Fibroblast of lung (primary cell): ENCODE results near the gene STK10. TPM values are rescaled to one million over a fixed set of nuclear protein-coding genes. Genes with fewer than 3 reads are reported as not detected.
A peak's percentile ranks its signal among the peaks of the same experiment; 100 is the strongest.

Experiments
- DNase-seq, 2 donors: peaks; one replicate each; pipeline versions ENCODE4 v3.0.0 to v3.0.0-alpha.2; 2010; ENCODE audit warnings: low read depth in 2 of 2
- H2AFZ ChIP-seq: 2 replicates; pipeline ENCODE4 v1.5.1; 2012; ENCODE audit warnings: low read length, control low read depth, inconsistent platforms
- H3K27ac ChIP-seq: 2 replicates; pipeline ENCODE4 v1.5.1; 2011; ENCODE audit warnings: low read length, control low read depth; ENCODE audit not compliant: insufficient read depth
- H3K27me3 ChIP-seq: 2 replicates; pipeline ENCODE4 v1.5.1; 2011; ENCODE audit warnings: mild to moderate bottlenecking, low read length; ENCODE audit not compliant: control insufficient read depth, insufficient read depth
- H3K36me3 ChIP-seq: 2 replicates; pipeline ENCODE4 v1.5.1; 2011; ENCODE audit warnings: low read length; ENCODE audit not compliant: control insufficient read depth, insufficient read depth
- H3K4me1 ChIP-seq: 2 replicates; pipeline ENCODE4 v1.5.1; 2011; ENCODE audit warnings: low read length; ENCODE audit not compliant: control insufficient read depth, insufficient read depth; ENCODE audit errors: extremely low read depth
- H3K4me2 ChIP-seq: 2 replicates; pipeline ENCODE4 v1.5.1; 2011; ENCODE audit warnings: low read length, control low read depth; ENCODE audit not compliant: insufficient read depth; ENCODE audit errors: extremely low read depth
- H3K4me3 ChIP-seq, 4 experiments: fragments of 200-600 bp in 1 of 4; sonication (generic) in 1 of 4; replicated peaks in 1 of 4; 2 replicates each; pipeline ENCODE4 v1.5.1; 2011 to 2016; ENCODE audit warnings: low read length in 4 of 4, low read depth in 3 of 4, mild to moderate bottlenecking in 3 of 4, control low read depth in 2 of 4, inconsistent platforms in 1 of 4, mixed read lengths in 1 of 4; ENCODE audit not compliant: insufficient read depth in 1 of 4; ENCODE audit errors: control extremely low read depth in 1 of 4
- H3K79me2 ChIP-seq: 2 replicates; pipeline ENCODE4 v1.5.1; 2012; ENCODE audit warnings: mild to moderate bottlenecking, low read length, inconsistent platforms; ENCODE audit not compliant: control insufficient read depth, insufficient read depth
- H3K9ac ChIP-seq: 2 replicates; pipeline ENCODE4 v1.5.1; 2011; ENCODE audit warnings: mild to moderate bottlenecking, low read length, control low read depth; ENCODE audit not compliant: insufficient read depth
- H3K9me3 ChIP-seq: 2 replicates; pipeline ENCODE4 v1.5.1; 2012; ENCODE audit warnings: low read depth, low read length; ENCODE audit not compliant: control insufficient read depth, insufficient read depth
- H4K20me1 ChIP-seq: 2 replicates; pipeline ENCODE4 v1.5.1; 2011; ENCODE audit warnings: low read length; ENCODE audit not compliant: control insufficient read depth, insufficient read depth; ENCODE audit errors: extremely low read depth
- EZH2 ChIP-seq: IDR thresholded peaks from 2 replicates; pipeline ENCODE4 v1.5.1; 2012; ENCODE audit warnings: low read length, control low read depth, mild to moderate bottlenecking; ENCODE audit errors: missing control alignments
- polyA minus RNA-seq: library from RNA; depleted of rRNA, polyadenylated mRNA; stranded (reverse); fragments of >200 nt; gene quantifications from 2 replicates; pipeline ENCODE4 v1.2.3, GENCODE V29; 2011; ENCODE audit warnings: low replicate concordance
- polyA plus RNA-seq, 2 donors: library from polyadenylated mRNA; depleted of rRNA in 1 of 2; stranded (reverse) in 1 of 2; unstranded in 1 of 2; fragments of >200 nt; gene quantifications; 2 replicates each; pipeline ENCODE4 v1.2.1, GENCODE V29; 2011 to 2012; ENCODE audit warnings: missing spikeins in 1 of 2
- total RNA-seq: library from RNA; depleted of rRNA; stranded (reverse); fragments of >200 nt; gene quantifications from 2 replicates; pipeline ENCODE4 v1.2.1, GENCODE V29; 2014
- TF ChIP-seq, protein P1 (sequence below), 2 donors: IDR thresholded peaks in 1 of 2; conservative IDR thresholded peaks in 1 of 2; 1 replicate in 1 of 2; 2 replicates in 1 of 2; pipeline ENCODE4 v1.5.1; 2011 to 2012; ENCODE audit warnings: low read length in 2 of 2, control low read depth in 1 of 2, inconsistent platforms in 1 of 2, low read depth in 1 of 2, mild to moderate bottlenecking in 1 of 2

Gene STK10
- total RNA-seq (8.5 and 16.0 TPM in 2 replicates), polyA plus RNA-seq (8.9 and 11.5 TPM in 2 replicates), polyA minus RNA-seq (31.8 and 36.2 TPM in 2 replicates)
- 16.6 and 18.1 TPM in 2 replicates for polyA plus RNA-seq (2012)

DNA sequence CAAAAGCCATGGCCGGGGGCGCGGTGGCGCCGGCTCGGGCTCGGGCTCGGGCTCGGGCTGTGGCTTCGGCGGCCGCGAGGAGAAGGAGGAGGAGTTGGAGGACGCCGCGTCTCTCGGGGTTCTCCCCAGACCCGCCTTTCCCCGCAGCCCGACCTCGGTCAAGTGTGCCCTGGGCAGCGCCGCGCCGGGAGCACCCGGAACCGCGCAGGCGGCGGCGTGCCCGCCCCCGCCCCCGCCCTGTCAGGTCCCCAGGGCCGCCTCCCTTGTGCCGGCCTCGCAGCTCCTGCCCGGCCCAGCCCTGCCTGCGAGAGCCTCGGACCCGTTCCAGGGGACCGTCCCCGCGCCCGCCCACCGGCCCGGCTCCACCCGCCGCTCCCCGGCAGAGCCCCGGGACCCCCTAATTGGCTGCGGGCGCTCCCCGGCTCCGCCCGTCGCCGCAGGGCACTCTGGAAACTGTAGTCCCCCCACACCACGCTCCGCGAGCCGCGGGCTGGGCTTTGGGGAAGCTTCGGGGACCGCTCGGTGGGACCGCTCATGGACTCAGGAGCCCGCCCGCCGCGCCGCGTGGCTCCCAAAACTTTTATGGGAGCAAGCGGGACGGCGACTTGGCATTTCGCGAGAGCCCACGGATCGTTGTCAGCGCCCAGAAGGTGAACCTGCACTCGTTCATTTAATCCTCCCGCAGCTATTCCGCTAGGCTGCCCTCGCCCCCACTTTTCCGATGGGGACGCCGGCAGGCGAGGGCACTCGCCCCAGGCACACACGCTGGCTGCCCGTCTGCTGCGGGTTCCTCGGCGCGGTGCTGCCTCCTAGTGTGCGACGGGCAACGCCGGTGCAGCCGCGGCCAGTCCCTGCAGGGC is at the start of gene STK10:
TSS of gene STK10 (minus strand) at position 192 of the 860 bp plus-strand sequence. CDS start at position 10, 182 bp downstream.
- DNase-seq = peak; percentile 89 to 91
- peaks cover 2% of the 10 kb centered on the region for H3K36me3 ChIP-seq
- H3K27me3 ChIP-seq = no peaks in the 10 kb centered on the region
- TF ChIP-seq, protein P1, sequence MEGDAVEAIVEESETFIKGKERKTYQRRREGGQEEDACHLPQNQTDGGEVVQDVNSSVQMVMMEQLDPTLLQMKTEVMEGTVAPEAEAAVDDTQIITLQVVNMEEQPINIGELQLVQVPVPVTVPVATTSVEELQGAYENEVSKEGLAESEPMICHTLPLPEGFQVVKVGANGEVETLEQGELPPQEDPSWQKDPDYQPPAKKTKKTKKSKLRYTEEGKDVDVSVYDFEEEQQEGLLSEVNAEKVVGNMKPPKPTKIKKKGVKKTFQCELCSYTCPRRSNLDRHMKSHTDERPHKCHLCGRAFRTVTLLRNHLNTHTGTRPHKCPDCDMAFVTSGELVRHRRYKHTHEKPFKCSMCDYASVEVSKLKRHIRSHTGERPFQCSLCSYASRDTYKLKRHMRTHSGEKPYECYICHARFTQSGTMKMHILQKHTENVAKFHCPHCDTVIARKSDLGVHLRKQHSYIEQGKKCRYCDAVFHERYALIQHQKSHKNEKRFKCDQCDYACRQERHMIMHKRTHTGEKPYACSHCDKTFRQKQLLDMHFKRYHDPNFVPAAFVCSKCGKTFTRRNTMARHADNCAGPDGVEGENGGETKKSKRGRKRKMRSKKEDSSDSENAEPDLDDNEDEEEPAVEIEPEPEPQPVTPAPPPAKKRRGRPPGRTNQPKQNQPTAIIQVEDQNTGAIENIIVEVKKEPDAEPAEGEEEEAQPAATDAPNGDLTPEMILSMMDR (conservative IDR thresholded peaks at IDR 0.05 in 1 of 2, IDR thresholded peaks at IDR 0.05 in 1 of 2; ENCODE audit: low read depth in 1 of 2, low read length in 2 of 2) = peak; percentile 74
- no peak for TF ChIP-seq EZH2
- H3K9ac ChIP-seq = peak within 1 kb of the TSS; percentile 67
- H4K20me1 ChIP-seq = no peaks in the 10 kb centered on the region
- peaks cover 31% of the 10 kb centered on the region for H3K79me2 ChIP-seq
- H2AFZ ChIP-seq = peak within 1 kb of the TSS; percentile 81
- H3K4me3 ChIP-seq = peak within 1 kb of the TSS; percentile 60 to 86 (median 78)
- no peaks in the 10 kb centered on the region for H3K9me3 ChIP-seq
- H3K4me2 ChIP-seq = peak within 1 kb of the TSS; percentile 88
- peak within 1 kb of the TSS; percentile 81 for H3K27ac ChIP-seq
- H3K4me1 ChIP-seq = peaks cover 6% of the 10 kb centered on the region

DNA sequence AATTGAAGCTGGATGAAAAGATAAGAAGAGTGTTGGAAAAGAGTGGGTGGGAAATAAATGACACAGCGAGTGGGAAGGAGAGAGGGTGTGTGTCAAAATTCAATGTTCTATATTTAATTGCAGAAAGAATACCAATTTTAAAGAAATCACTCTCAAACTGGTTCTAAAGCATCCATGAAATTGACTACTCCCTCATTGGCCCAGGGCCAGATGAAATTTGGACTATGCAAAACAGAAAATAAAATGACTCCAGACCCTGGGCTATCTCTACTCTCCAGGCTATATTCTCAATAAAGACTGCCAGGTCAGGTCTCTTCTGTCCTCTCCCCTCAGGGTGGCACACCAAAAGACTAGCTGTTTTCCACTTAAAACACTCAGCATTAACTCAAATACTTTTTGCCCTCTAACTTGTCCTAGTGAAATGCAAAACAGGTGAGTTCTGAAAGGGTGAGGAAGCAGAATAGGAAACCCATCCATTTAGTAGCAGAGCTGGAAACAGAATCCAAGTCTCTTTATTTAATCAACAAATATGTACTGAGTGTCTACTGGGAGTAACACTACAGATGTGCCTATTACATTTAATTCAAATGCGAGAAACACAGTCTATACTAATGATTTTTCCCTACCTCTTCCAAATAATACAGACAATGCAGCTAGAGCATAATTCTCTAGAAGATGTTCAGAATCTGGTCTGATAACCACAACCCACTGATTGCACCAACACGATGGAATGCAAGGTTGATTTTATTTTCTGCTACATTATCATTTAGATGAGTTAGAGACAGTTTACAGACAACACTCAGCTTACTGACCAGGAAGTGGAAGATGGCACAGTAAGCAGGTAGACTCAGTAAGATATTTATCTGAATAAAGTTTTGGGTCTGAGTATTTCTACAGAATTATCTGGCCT is 48.1 kb upstream of the STK10 start:
- Histone ChIP-seq H2AFZ (no peak overlapping the region), H3K36me3 (no peaks in the 10 kb centered on the region), H3K4me3 (no peak overlapping the region), H3K27ac (no peak overlapping the region), H4K20me1 (no peaks in the 10 kb centered on the region), H3K79me2 (peaks cover 10% of the 10 kb centered on the region), H3K27me3 (no peaks in the 10 kb centered on the region), H3K4me1 (no peaks in the 10 kb centered on the region), H3K9me3 (no peaks in the 10 kb centered on the region), H3K4me2 (no peak overlapping the region), H3K9ac (no peak overlapping the region)
- DNase-seq = peak in 1 of 2 donors; percentile 22
- TF ChIP-seq, protein P1 (conservative IDR thresholded peaks at IDR 0.05 in 1 of 2, IDR thresholded peaks at IDR 0.05 in 1 of 2; ENCODE audit: low read depth in 1 of 2, low read length in 2 of 2) = no peak
- no peak for TF ChIP-seq EZH2
